DOHH2 (cell line): Measurements from ENCODE around the gene PREX1.

ENCODE experiments used
- H3F3A ChIP-seq: fragments of 200-600 bp; sonication (generic), shearing (Covaris generic); 2 replicates; pipeline ENCODE4 v1.6.0; 2016; ENCODE audit warnings: antibody characterized with exemption, mild to moderate bottlenecking; ENCODE audit not compliant: control insufficient read depth, insufficient read depth
- H3K27ac ChIP-seq: fragments of 200-600 bp; sonication (generic); 2 replicates; pipeline ENCODE4 v1.5.1; 2014; ENCODE audit warnings: low read depth, mild to moderate bottlenecking, low read length, moderate library complexity
- H3K27me3 ChIP-seq: fragments of 200-600 bp; sonication (generic); 2 replicates; pipeline ENCODE4 v1.6.1; 2014; ENCODE audit warnings: mild to moderate bottlenecking, low read length, mixed read lengths; ENCODE audit not compliant: control insufficient read depth
- H3K36me3 ChIP-seq: fragments of 200-600 bp; sonication (generic); 2 replicates; pipeline ENCODE4 v1.6.1; 2014; ENCODE audit warnings: mild to moderate bottlenecking, low read length, moderate library complexity, mixed read lengths; ENCODE audit not compliant: control insufficient read depth
- H3K4me1 ChIP-seq: fragments of 200-600 bp; sonication (generic); 2 replicates; pipeline ENCODE4 v1.6.1; 2014; ENCODE audit warnings: mild to moderate bottlenecking, low read length, mixed read lengths; ENCODE audit not compliant: control insufficient read depth
- H3K4me2 ChIP-seq: fragments of 200-600 bp; sonication (generic); 2 replicates; pipeline ENCODE4 v1.6.0; 2014; ENCODE audit warnings: mild to moderate bottlenecking, low read length, moderate library complexity
- H3K4me3 ChIP-seq: fragments of 200-600 bp; sonication (generic); 2 replicates; pipeline ENCODE4 v1.5.1; 2014; ENCODE audit warnings: mild to moderate bottlenecking, low read length, mixed read lengths
- H3K79me2 ChIP-seq: fragments of 200-600 bp; sonication (generic); 2 replicates; pipeline ENCODE4 v1.6.1; 2014; ENCODE audit warnings: mild to moderate bottlenecking, low read length, mixed read lengths; ENCODE audit not compliant: control insufficient read depth
- H3K9me2 ChIP-seq: fragments of 200-600 bp; sonication (generic); replicated peaks from 2 replicates; pipeline ENCODE4 v1.6.1; 2014; ENCODE audit warnings: mild to moderate bottlenecking, low read length, mixed read lengths; ENCODE audit not compliant: control insufficient read depth
- H3K9me3 ChIP-seq: fragments of 200-600 bp; sonication (generic); 2 replicates; pipeline ENCODE4 v1.6.1; 2014; ENCODE audit warnings: antibody characterized with exemption, low read length, mixed read lengths; ENCODE audit not compliant: control insufficient read depth, insufficient read depth
- H4K20me1 ChIP-seq: fragments of 200-600 bp; sonication (generic); 2 replicates; pipeline ENCODE4 v1.6.0; 2014; ENCODE audit warnings: low read depth, mild to moderate bottlenecking, antibody characterized with exemption, low read length, moderate library complexity; ENCODE audit not compliant: control insufficient read depth, insufficient read depth
- CTCF ChIP-seq: fragments of 200-600 bp; sonication (generic); IDR thresholded peaks from one replicate; pipeline ENCODE4 v1.5.1; 2014; ENCODE audit warnings: antibody characterized with exemption, mild to moderate bottlenecking, low read depth, low read length; ENCODE audit not compliant: poor library complexity, severe bottlenecking
- EZH2phosphoT487 ChIP-seq: fragments of 200-600 bp; sonication (generic); IDR thresholded peaks from 2 replicates; pipeline ENCODE4 v1.6.1; 2017; ENCODE audit warnings: borderline replicate concordance, mild to moderate bottlenecking, antibody characterized with exemption, low read length, moderate library complexity, mixed read lengths

PREX1 gene

GRCh38 chr20:48585061-48585870 lies 242.5 kb downstream of the PREX1 start:
- no peaks in the 10 kb centered on the region for H3F3A ChIP-seq
- no peaks in the 10 kb centered on the region for H3K27me3 ChIP-seq
- H3K27ac ChIP-seq = no peak overlapping the region
- H4K20me1 ChIP-seq = no peaks in the 10 kb centered on the region
- H3K36me3 ChIP-seq = no peaks in the 10 kb centered on the region
- H3K4me3 ChIP-seq = no peak overlapping the region
- H3K9me3 ChIP-seq = no peaks in the 10 kb centered on the region
- H3K79me2 ChIP-seq = no peaks in the 10 kb centered on the region
- no peak overlapping the region for H3K4me2 ChIP-seq
- no peak for TF ChIP-seq CTCF
- TF ChIP-seq EZH2phosphoT487 = no peak
- no peaks in the 10 kb centered on the region for H3K4me1 ChIP-seq
- no peaks in the 10 kb centered on the region for H3K9me2 ChIP-seq

- no peaks in the 10 kb centered on the region for H3K9me2 ChIP-seq
- TF ChIP-seq EZH2phosphoT487 = no peak
- no peak for TF ChIP-seq CTCF
- no peak overlapping the region for H3K27ac ChIP-seq
- H3K36me3 ChIP-seq = no peaks in the 10 kb centered on the region
- H3K9me3 ChIP-seq = no peaks in the 10 kb centered on the region
- no peaks in the 10 kb centered on the region for H4K20me1 ChIP-seq
- H3K4me2 ChIP-seq = no peak overlapping the region
- H3K4me1 ChIP-seq = no peaks in the 10 kb centered on the region
- H3K27me3 ChIP-seq = no peaks in the 10 kb centered on the region
- no peaks in the 10 kb centered on the region for H3K79me2 ChIP-seq
- no peaks in the 10 kb centered on the region for H3F3A ChIP-seq
- H3K4me3 ChIP-seq = no peak overlapping the region
Observed at GRCh38 chr20:48584391-48585060, 243.3 kb downstream of the PREX1 start.

GRCh38 chr20:48583801-48584200 lies 244.0 kb downstream of the PREX1 start:
- H3F3A ChIP-seq = no peaks in the 10 kb centered on the region
- H3K27me3 ChIP-seq = no peaks in the 10 kb centered on the region
- no peak overlapping the region for H3K4me2 ChIP-seq
- no peaks in the 10 kb centered on the region for H4K20me1 ChIP-seq
- no peaks in the 10 kb centered on the region for H3K9me3 ChIP-seq
- H3K27ac ChIP-seq = no peak overlapping the region
- H3K36me3 ChIP-seq = no peaks in the 10 kb centered on the region
- H3K9me2 ChIP-seq = no peaks in the 10 kb centered on the region
- no peaks in the 10 kb centered on the region for H3K79me2 ChIP-seq
- no peaks in the 10 kb centered on the region for H3K4me1 ChIP-seq
- TF ChIP-seq CTCF (no peak), EZH2phosphoT487 (no peak)
- no peak overlapping the region for H3K4me3 ChIP-seq
